ENCODE measurements around the gene DNM3.

Gene DNM3

DNA sequence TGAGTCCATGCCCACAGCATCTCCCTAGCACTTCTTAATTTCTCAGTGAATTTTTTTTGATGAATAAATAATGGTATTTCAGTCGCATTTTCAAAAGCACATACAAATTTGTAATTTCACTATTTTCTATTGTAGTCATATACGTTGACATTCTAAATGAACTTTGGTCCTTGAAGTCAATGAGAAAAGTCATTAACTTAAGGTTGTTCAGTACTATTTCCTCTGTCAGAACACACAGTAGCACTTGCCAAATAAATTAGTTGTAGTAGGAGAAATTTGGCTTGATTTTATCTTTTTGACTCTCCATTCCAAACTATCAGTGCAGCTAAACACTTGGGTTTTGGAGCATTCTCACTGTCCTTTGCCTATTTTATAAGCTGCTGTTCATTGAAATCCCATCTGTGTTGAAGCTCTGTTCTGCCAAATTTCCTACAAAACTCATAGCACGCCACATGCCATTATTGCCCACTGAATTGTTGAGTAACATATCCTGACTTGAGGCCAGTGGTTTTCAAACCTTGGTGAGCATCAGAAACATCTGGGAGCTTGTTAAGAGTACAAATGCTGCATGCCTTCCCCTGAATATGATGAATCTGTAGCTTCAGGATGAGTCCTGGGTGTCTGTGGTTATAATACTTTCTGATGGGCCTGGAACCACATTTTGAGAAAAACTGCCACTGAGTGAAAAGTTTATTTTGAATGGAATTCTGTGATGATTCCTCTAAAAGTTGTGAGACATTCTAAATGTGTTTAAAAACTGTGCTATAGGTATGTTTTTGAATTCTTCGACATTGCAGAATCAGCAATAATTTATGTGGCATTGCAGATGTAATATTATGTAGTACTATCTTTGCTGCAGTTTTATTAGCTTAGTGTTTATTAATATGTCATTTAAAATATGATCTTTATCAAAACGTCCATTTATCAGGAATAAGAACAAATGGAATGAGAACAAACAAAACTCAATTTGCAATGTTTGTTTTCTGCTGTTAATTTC lies 78.9 kb downstream of the DNM3 start (continued):
- TF ChIP-seq OVOL3 (tag by site-specific recombination; IDR thresholded peaks at IDR 0.05) (no peak), ZNF157 (tag by site-specific recombination; IDR thresholded peaks at IDR 0.05) (no peak), ZNF776 (tag by site-specific recombination; IDR thresholded peaks at IDR 0.05; ENCODE audit: borderline replicate concordance) (no peak), ZNF549 (tag by site-specific recombination; IDR thresholded peaks at IDR 0.05) (no peak), OSR2 (tag by site-specific recombination; IDR thresholded peaks at IDR 0.05) (no peak), ZNF311 (tag by site-specific recombination; IDR thresholded peaks at IDR 0.05; ENCODE audit: borderline replicate concordance) (no peak), TSHZ1 (tag by site-specific recombination; IDR thresholded peaks at IDR 0.05; ENCODE audit: borderline replicate concordance) (no peak), ZNF571 (tag by site-specific recombination; IDR thresholded peaks at IDR 0.05) (no peak), SCRT1 (tag by site-specific recombination; IDR thresholded peaks at IDR 0.05; ENCODE audit: borderline replicate concordance) (no peak), MYNN (tag by site-specific recombination; IDR thresholded peaks at IDR 0.05; ENCODE audit: borderline replicate concordance) (no peak)

GRCh38 chr1:171922999-171923398 lies 81.7 kb downstream of the DNM3 start:
- TF ChIP-seq ZBTB1 (tag by site-specific recombination; IDR thresholded peaks at IDR 0.05) (no peak), GLI2 (tag by site-specific recombination; IDR thresholded peaks at IDR 0.05; ENCODE audit: borderline replicate concordance, low read depth) (no peak), HOXC10 (CRISPR knock-in tag; IDR thresholded peaks at IDR 0.05) (no peak), ZNF777 (tag by site-specific recombination; IDR thresholded peaks at IDR 0.05; ENCODE audit: borderline replicate concordance) (no peak), ZNF302 (tag by site-specific recombination; IDR thresholded peaks at IDR 0.05; ENCODE audit: low read depth) (no peak), ZNF341 (tag by site-specific recombination; IDR thresholded peaks at IDR 0.05; ENCODE audit: low read depth) (no peak), IKZF3 (tag by site-specific recombination; IDR thresholded peaks at IDR 0.05) (no peak), ZNF555 (tag by site-specific recombination; conservative IDR thresholded peaks at IDR 0.05) (no peak), KLF16 (tag by site-specific recombination; IDR thresholded peaks at IDR 0.05) (no peak), SP3 (tag by site-specific recombination; IDR thresholded peaks at IDR 0.05) (no peak), ELK4 (IDR thresholded peaks at IDR 0.05; ENCODE audit: borderline replicate concordance, low read depth, low read length) (no peak), PRDM10 (tag by site-specific recombination; IDR thresholded peaks at IDR 0.05) (no peak), REPIN1 (tag by site-specific recombination; IDR thresholded peaks at IDR 0.05; ENCODE audit: low read depth) (no peak)
- TF ChIP-seq, protein P1, sequence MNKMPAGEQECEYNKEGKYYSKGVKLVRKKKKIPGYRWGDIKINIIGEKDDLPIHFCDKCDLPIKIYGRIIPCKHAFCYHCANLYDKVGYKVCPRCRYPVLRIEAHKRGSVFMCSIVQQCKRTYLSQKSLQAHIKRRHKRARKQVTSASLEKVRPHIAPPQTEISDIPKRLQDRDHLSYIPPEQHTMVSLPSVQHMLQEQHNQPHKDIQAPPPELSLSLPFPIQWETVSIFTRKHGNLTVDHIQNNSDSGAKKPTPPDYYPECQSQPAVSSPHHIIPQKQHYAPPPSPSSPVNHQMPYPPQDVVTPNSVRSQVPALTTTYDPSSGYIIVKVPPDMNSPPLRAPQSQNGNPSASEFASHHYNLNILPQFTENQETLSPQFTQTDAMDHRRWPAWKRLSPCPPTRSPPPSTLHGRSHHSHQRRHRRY (tag by site-specific recombination; IDR thresholded peaks at IDR 0.05), result no peak
- H3K4me3 ChIP-seq (ENCODE audit: low read depth, low read length), result no peak overlapping the region
- no peaks in the 10 kb centered on the region for H3K36me3 ChIP-seq (ENCODE audit: control insufficient read depth in 2 of 2, insufficient read depth in 1 of 2, low read length in 2 of 2)
- H3K9me3 ChIP-seq (ENCODE audit: control insufficient read depth, insufficient read depth, low read depth, low read length), result no peaks in the 10 kb centered on the region
- ChIA-PET POLR2A (no interaction called here), CTCF (interaction anchor here (0.6 kb wide), 1 partner anchor 349 kb away, joined by 3 read pairs; no protein-coding TSS in a partner anchor)
- no peaks in the 10 kb centered on the region for H3K4me1 ChIP-seq (ENCODE audit: control insufficient read depth, insufficient read depth, low read length)
- no peak overlapping the region for H3K27ac ChIP-seq (ENCODE audit: extremely low read depth, low read depth, low read length)
